Kidney (tissue), 14 donors: ENCODE measurements around the gene SLC23A1. TPM values are rescaled to one million over a fixed set of nuclear protein-coding genes. Genes with fewer than 3 reads are reported as not detected.

Experiments used
- DNase-seq, 5 donors: peaks; one replicate each; pipeline ENCODE4 v3.0.0-alpha.2; 2013 to 2020
- FAIRE-seq: peaks from 2 replicates; lab custom pipeline; 2012; peaks lifted over from hg19 to GRCh38; lab: Jason Lieb, UNC
- H3K27ac ChIP-seq, 2 donors: one replicate each; pipeline ENCODE4 v1.7.0; 2013; ENCODE audit warnings: low read depth in 2 of 2, low read length in 2 of 2, inconsistent platforms in 1 of 2
- H3K27me3 ChIP-seq: one replicate; pipeline ENCODE4 v1.7.1; 2013; ENCODE audit warnings: low read length, inconsistent platforms; ENCODE audit not compliant: control insufficient read depth, insufficient read depth
- H3K36me3 ChIP-seq, 3 donors: one replicate each; pipeline versions ENCODE4 v1.7.0 to v1.7.1; 2013; ENCODE audit warnings: low read length in 3 of 3, control low read depth in 1 of 3, inconsistent platforms in 1 of 3; ENCODE audit not compliant: insufficient read depth in 3 of 3, control insufficient read depth in 2 of 3
- H3K4me1 ChIP-seq, 3 donors: one replicate each; pipeline versions ENCODE4 v1.7.0 to v1.7.1; 2013; ENCODE audit warnings: low read length in 3 of 3, inconsistent platforms in 1 of 3, low read depth in 1 of 3; ENCODE audit not compliant: control insufficient read depth in 2 of 3, insufficient read depth in 2 of 3
- H3K4me3 ChIP-seq, 3 donors: one replicate each; pipeline versions ENCODE4 v1.7.0 to v1.8.1; 2013; ENCODE audit warnings: low read length in 3 of 3, control low read depth in 1 of 3, inconsistent platforms in 1 of 3
- H3K9ac ChIP-seq, 3 donors: one replicate each; pipeline versions ENCODE4 v1.7.0 to v1.7.1; 2013; ENCODE audit warnings: low read length in 3 of 3, control low read depth in 1 of 3, inconsistent platforms in 1 of 3
- H3K9me3 ChIP-seq, 3 donors: one replicate each; pipeline versions ENCODE4 v1.7.0 to v1.7.1; 2013; ENCODE audit warnings: low read length in 3 of 3, control low read depth in 1 of 3, inconsistent platforms in 1 of 3; ENCODE audit not compliant: control insufficient read depth in 2 of 3, insufficient read depth in 1 of 3
- intact Hi-C: fragments of 100-400 bp; cut with DNase I; formaldehyde crosslinking; loops from one replicate; pipeline ENCODE4 v1.11.1; 2022
- polyA plus RNA-seq: library from polyadenylated mRNA; stranded (reverse); fragments of 350-450 nt; fragmentation: Illumina TruSeq; extraction: RNeasy Lipid Tissue Mini Kit (QIAGEN cat#74804); gene quantifications from one replicate; pipeline ENCODE4 v1.2.3, GENCODE V29; 2014; ENCODE audit warnings: low read depth, low replicate concordance; ENCODE audit not compliant: insufficient read depth
- total RNA-seq: library from RNA; stranded (reverse); fragmentation: NEBNext Ultra II Directional; extraction: Animal tissue kit (Norgen Biotek cat#: 25700); gene quantifications from one replicate; pipeline ENCODE4 v1.2.1, GENCODE V29; 2021
- TF ChIP-seq, protein P1 (sequence below): IDR thresholded peaks from 3 replicates; pipeline ENCODE4 v1.5.1; 2012; ENCODE audit warnings: mild to moderate bottlenecking, moderate library complexity, borderline replicate concordance; ENCODE audit not compliant: insufficient read depth; ENCODE audit errors: extremely low read depth
- donor health status: control.
- donor health status: control.
- donor health status: control.
- donor health status: control.
- donor health status: control.
- donor health status: DM: yes; HTN: yes; CAD: no.
- donor health status: Normal renal cell carcinoma (clear cell type).

The SLC23A1 gene
- total and polyA plus RNA-seq, 2 donors from 2014 or later: 3.5 to 31.9 TPM

- Histone ChIP-seq H3K36me3 (peaks cover 0 to 17% (median 0%) of the 10 kb centered on the region in 3 donors), H3K9me3 (no peaks in the 10 kb centered on the region), H3K9ac (no peak overlapping the region), H3K27ac (no peak overlapping the region), H3K27me3 (no peaks in the 10 kb centered on the region), H3K4me1 (peaks cover 0 to 18% (median 16%) of the 10 kb centered on the region in 3 donors), H3K4me3 (peak overlapping the region in 1 of 3 donors; percentile 37)
- TF ChIP-seq, protein P1, sequence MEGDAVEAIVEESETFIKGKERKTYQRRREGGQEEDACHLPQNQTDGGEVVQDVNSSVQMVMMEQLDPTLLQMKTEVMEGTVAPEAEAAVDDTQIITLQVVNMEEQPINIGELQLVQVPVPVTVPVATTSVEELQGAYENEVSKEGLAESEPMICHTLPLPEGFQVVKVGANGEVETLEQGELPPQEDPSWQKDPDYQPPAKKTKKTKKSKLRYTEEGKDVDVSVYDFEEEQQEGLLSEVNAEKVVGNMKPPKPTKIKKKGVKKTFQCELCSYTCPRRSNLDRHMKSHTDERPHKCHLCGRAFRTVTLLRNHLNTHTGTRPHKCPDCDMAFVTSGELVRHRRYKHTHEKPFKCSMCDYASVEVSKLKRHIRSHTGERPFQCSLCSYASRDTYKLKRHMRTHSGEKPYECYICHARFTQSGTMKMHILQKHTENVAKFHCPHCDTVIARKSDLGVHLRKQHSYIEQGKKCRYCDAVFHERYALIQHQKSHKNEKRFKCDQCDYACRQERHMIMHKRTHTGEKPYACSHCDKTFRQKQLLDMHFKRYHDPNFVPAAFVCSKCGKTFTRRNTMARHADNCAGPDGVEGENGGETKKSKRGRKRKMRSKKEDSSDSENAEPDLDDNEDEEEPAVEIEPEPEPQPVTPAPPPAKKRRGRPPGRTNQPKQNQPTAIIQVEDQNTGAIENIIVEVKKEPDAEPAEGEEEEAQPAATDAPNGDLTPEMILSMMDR: no peak
- intact Hi-C loops: no loop called here
- DNase-seq: no peak
- FAIRE-seq: no peak
Measured at GRCh38 chr5:139379626-139380449, 3.3 kb downstream of the SLC23A1 start.

DNA sequence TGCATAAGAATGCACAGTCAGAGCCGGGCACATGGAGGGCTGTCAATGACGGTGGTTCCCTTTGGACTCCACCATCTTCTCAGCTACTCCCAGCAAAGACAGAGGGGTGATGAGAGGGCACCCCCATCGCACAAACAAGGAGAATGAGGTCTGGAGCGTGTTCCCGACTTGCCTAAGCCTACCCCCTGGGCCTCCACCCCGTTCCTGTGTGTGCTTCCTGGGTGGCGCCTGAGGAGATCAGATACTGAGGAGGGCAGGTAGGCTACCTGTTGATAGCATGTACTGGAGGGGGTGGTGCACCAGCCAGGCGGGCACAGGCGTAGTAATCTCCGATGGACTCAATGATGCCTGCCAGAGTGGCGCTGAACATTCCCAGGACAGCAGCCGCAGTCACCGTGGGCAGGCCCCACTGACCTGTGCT, 4.1 kb downstream of the SLC23A1 start:
- H3K9me3 ChIP-seq: no peaks in the 10 kb centered on the region
- H3K27ac ChIP-seq: no peak overlapping the region
- no peak for FAIRE-seq
- peaks cover 0 to 12% (median 9%) of the 10 kb centered on the region in 3 donors for H3K4me1 ChIP-seq
- no peaks in the 10 kb centered on the region for H3K27me3 ChIP-seq
- H3K36me3 ChIP-seq: peaks cover 0 to 17% (median 0%) of the 10 kb centered on the region in 3 donors
- TF ChIP-seq, protein P1: no peak
- H3K4me3 ChIP-seq: no peak overlapping the region
- intact Hi-C loops: no loop called here
- no peak overlapping the region for H3K9ac ChIP-seq
- DNase-seq: no peak

- TF ChIP-seq, protein P1: no peak
- DNase-seq (peak in 3 of 5 donors; percentile 31 to 73 (median 59)), FAIRE-seq (no peak)
- Histone ChIP-seq H3K27ac (no peak overlapping the region), H3K4me1 (peaks cover 0 to 5% (median 2%) of the 10 kb centered on the region in 3 donors), H3K9ac (no peak overlapping the region), H3K36me3 (peaks cover 0 to 17% (median 2%) of the 10 kb centered on the region in 3 donors), H3K27me3 (no peaks in the 10 kb centered on the region), H3K4me3 (no peak overlapping the region), H3K9me3 (no peaks in the 10 kb centered on the region)
- intact Hi-C loops: no loop called here
Measured at GRCh38 chr5:139378101-139378825, 4.8 kb downstream of the SLC23A1 start.
